Measurements from ENCODE around the gene MYO16.

MYO16 gene

DNA sequence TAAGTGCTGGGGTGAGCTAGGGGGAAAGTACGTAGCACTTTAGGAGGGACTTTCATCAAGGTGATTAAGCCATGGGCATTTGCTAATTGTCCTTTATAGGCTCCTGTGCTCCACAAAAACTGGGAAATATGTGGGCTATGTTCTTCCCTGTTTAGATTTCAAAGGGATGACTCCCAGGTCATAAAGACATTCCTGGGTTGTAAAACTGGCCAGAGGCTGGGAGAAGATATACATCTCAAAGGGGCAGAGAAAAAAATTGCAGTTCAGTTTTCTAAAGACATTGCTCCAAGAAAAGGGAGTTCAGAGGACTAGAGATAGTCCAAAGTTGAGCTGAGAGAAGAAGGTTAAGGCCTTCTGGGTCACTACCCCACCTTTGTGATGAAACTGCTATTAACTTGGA, 204.8 kb downstream of the MYO16 start:
- H3K27ac ChIP-seq (ENCODE audit: low read depth, low read length) = no peak overlapping the region
- H3K9ac ChIP-seq (ENCODE audit: low read depth, low read length) = no peak overlapping the region
- no peaks in the 10 kb centered on the region; the same call in 1 of the 2 replicates for H3K4me1 ChIP-seq (ENCODE audit: insufficient read depth, low read length)
- 62% methylated on average over 1 of the region's 1 CpG for whole genome bisulfite sequencing
- H3K4me3 ChIP-seq (ENCODE audit: low read length) = no peak overlapping the region
- no peaks in the 10 kb centered on the region for H3K36me3 ChIP-seq (ENCODE audit: insufficient read depth, low read length)
- no peaks in the 10 kb centered on the region for H3K27me3 ChIP-seq (ENCODE audit: insufficient read depth, low read length)
- 0 out of 2 replicates have a peak, but pooled peaks cover 10% of the 10 kb centered on the region for H3K9me3 ChIP-seq (ENCODE audit: insufficient read depth, low read depth, low read length)

DNA sequence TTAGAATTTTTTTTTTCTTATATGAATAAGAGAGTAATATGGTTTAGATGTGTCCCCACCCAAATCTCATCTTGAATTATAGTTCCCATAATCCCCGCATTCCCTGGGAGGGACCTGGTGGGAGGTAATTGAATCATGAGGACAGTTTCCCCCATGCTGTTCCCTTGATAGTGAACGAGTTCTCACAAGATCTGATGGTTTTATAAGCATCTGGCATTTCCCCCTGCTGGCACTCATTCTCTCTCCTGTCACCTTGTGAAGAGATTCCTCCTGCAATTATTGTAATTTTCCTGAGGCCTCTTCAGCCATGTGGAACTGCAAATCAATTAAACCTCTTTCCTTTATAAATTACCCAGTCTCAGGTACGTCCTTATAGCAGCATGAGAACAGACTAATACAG, 205.7 kb downstream of the MYO16 start:
- 0 out of 2 replicates have a peak, but pooled peaks cover 5% of the 10 kb centered on the region for H3K9me3 ChIP-seq (ENCODE audit: insufficient read depth, low read depth, low read length)
- no peak overlapping the region for H3K9ac ChIP-seq (ENCODE audit: low read depth, low read length)
- no peak overlapping the region for H3K27ac ChIP-seq (ENCODE audit: low read depth, low read length)
- H3K36me3 ChIP-seq (ENCODE audit: insufficient read depth, low read length) = no peaks in the 10 kb centered on the region
- no peaks in the 10 kb centered on the region; the same call in 1 of the 2 replicates for H3K4me1 ChIP-seq (ENCODE audit: insufficient read depth, low read length)
- no peak overlapping the region for H3K4me3 ChIP-seq (ENCODE audit: low read length)
- WGBS = 82% methylated on average over 2 of the region's 3 CpGs
- no peaks in the 10 kb centered on the region for H3K27me3 ChIP-seq (ENCODE audit: insufficient read depth, low read length)

DNA sequence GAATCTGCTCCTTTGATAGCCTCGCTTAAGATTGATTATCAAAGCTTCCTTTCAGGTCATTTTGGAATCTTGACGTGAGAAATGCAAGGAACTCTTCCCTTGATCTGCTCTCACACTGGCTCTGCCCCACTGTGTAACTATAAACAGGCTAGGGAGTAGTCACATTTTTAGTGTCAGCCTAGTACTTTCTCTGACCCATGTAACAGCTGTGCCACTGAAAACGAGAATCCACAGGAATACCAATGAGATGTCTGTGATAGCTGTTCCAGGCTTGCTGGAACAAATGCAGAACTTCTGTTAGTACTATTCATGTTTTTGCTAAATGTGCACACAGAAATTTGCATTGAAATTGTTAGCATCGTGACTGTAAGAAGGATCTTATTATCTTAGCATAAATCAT, 221.3 kb downstream of the MYO16 start:
- H3K27me3 ChIP-seq (ENCODE audit: insufficient read depth, low read length) = no peaks in the 10 kb centered on the region
- no peaks in the 10 kb centered on the region for H3K9me3 ChIP-seq (ENCODE audit: insufficient read depth, low read depth, low read length)
- H3K9ac ChIP-seq (ENCODE audit: low read depth, low read length) = no peak overlapping the region
- H3K4me3 ChIP-seq (ENCODE audit: low read length) = no peak overlapping the region
- no peaks in the 10 kb centered on the region for H3K36me3 ChIP-seq (ENCODE audit: insufficient read depth, low read length)
- 98% methylated on average over 3 of the region's 4 CpGs for WGBS
- H3K27ac ChIP-seq (ENCODE audit: low read depth, low read length) = no peak overlapping the region
- peaks cover 8% of the 10 kb centered on the region for H3K4me1 ChIP-seq (ENCODE audit: insufficient read depth, low read length)

- H3K4me1 ChIP-seq (ENCODE audit: insufficient read depth, low read length) = peaks cover 18% of the 10 kb centered on the region
- H3K36me3 ChIP-seq (ENCODE audit: insufficient read depth, low read length) = no peaks in the 10 kb centered on the region
- H3K4me3 ChIP-seq (ENCODE audit: low read length) = no peak overlapping the region
- 68% methylated on average over 4 of the region's 4 CpGs for WGBS
- H3K9me3 ChIP-seq (ENCODE audit: insufficient read depth, low read depth, low read length) = no peaks in the 10 kb centered on the region
- H3K9ac ChIP-seq (ENCODE audit: low read depth, low read length) = no peak overlapping the region
- no peak overlapping the region for H3K27ac ChIP-seq (ENCODE audit: low read depth, low read length)
- no peaks in the 10 kb centered on the region for H3K27me3 ChIP-seq (ENCODE audit: insufficient read depth, low read length)
Measured at GRCh38 chr13:108851660-108852059, 222.2 kb downstream of the MYO16 start.

DNA sequence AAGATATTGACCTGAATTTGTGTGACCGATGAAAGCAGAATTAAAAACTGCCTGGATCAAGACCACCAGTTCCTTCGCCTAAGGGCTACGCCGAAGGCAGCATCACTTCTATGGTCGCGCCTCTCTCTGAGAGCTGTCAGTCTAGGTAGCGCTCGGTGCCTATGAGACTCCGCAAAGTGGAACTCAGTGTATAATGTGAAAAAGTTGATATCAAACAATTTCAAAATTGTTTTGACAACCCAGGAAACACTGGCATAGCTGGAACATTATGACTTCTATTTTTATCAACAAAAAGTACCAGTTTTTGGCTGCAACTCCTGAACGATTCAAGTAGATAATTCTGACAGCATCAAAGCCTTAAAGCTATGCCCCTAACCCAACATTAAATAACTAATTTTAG, 223.6 kb downstream of the MYO16 start:
- Histone ChIP-seq H3K36me3 (ENCODE audit: insufficient read depth, low read length) (no peaks in the 10 kb centered on the region), H3K4me3 (ENCODE audit: low read length) (no peak overlapping the region), H3K9ac (ENCODE audit: low read depth, low read length) (no peak overlapping the region), H3K27ac (ENCODE audit: low read depth, low read length) (no peak overlapping the region), H3K27me3 (ENCODE audit: insufficient read depth, low read length) (no peaks in the 10 kb centered on the region), H3K9me3 (ENCODE audit: insufficient read depth, low read depth, low read length) (no peaks in the 10 kb centered on the region), H3K4me1 (ENCODE audit: insufficient read depth, low read length) (peaks cover 19% of the 10 kb centered on the region)
- 95% methylated on average over 10 of the region's 10 CpGs for WGBS

- 90% methylated on average over 4 of the region's 4 CpGs for WGBS
- Histone ChIP-seq H3K9me3 (ENCODE audit: insufficient read depth, low read depth, low read length) (no peaks in the 10 kb centered on the region), H3K4me3 (ENCODE audit: low read length) (no peak overlapping the region), H3K27me3 (ENCODE audit: insufficient read depth, low read length) (no peaks in the 10 kb centered on the region), H3K36me3 (ENCODE audit: insufficient read depth, low read length) (no peaks in the 10 kb centered on the region), H3K9ac (ENCODE audit: low read depth, low read length) (0 out of 2 replicates have a peak overlapping the region, but pooled peaks have one; percentile 6), H3K4me1 (ENCODE audit: insufficient read depth, low read length) (peaks cover 29% of the 10 kb centered on the region), H3K27ac (ENCODE audit: low read depth, low read length) (peak overlapping the region; percentile 36; the same call in 1 of the 2 replicates)
Measured at GRCh38 chr13:108855737-108856387, 226.5 kb downstream of the MYO16 start.

DNA sequence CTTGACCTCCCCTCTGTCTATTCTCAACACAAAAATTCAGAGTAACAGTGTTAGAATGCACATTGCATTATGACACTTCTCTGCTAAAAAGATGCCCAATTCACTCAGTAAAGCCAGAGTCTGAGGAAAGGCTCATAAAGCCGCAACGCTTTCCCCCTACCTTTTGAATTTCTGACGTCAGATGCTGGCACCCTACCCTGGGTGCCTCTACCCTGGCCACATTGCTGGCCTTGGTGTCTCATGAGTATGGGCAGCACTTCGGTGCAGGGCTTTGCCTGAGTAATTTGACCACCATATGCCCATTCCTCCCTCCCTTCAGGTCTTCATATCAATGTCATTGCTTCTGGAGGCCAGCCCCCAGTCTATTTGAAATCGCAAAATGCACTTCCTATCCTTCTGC, 229.3 kb downstream of the MYO16 start:
- no peak overlapping the region for H3K9ac ChIP-seq (ENCODE audit: low read depth, low read length)
- H3K4me3 ChIP-seq (ENCODE audit: low read length) = no peak overlapping the region
- no peaks in the 10 kb centered on the region for H3K36me3 ChIP-seq (ENCODE audit: insufficient read depth, low read length)
- no peak overlapping the region for H3K27ac ChIP-seq (ENCODE audit: low read depth, low read length)
- H3K9me3 ChIP-seq (ENCODE audit: insufficient read depth, low read depth, low read length) = no peaks in the 10 kb centered on the region
- 92% methylated on average over 5 of the region's 5 CpGs for WGBS
- H3K27me3 ChIP-seq (ENCODE audit: insufficient read depth, low read length) = no peaks in the 10 kb centered on the region
- H3K4me1 ChIP-seq (ENCODE audit: insufficient read depth, low read length) = peaks cover 29% of the 10 kb centered on the region

DNA sequence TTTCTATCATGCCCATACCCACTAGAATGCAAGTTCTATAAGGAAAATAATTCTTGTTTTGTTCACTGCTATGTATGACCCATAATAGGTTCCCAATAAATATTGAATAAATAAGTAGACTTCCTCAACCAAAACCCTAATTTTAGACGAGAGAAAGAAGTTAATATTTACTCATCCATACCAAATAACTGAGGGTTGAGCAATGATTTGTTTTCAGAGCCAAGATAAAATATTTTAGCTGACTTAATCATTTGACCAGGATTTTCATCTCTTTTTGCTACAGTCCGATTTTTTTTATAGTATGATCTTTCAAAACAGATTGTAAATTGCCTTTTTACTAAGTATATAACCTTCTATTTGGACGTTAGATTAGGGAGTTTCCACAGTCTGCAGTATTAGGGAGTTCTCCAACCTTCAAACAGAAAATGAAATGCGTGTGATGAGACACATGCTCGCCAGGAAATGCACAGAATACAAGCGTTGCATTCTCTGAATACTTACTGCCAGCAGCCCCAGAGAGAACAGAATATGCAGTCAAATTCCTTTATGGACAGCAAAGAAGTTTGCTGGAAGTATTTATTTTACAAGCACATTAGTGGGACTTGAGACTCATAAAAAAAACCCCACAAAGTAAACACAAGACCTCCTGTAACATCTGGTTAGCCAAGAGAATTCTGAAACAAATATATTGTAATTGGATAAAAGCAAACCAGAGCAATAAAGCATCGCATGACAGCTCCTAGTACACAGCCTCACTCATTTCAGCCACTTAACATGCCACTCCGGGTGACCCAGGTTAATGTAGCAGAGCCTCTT, 230.0 kb downstream of the MYO16 start:
- Histone ChIP-seq H3K36me3 (ENCODE audit: insufficient read depth, low read length) (no peaks in the 10 kb centered on the region), H3K4me3 (ENCODE audit: low read length) (no peak overlapping the region), H3K27me3 (ENCODE audit: insufficient read depth, low read length) (no peaks in the 10 kb centered on the region), H3K9ac (ENCODE audit: low read depth, low read length) (no peak overlapping the region), H3K27ac (ENCODE audit: low read depth, low read length) (no peak overlapping the region), H3K9me3 (ENCODE audit: insufficient read depth, low read depth, low read length) (no peaks in the 10 kb centered on the region), H3K4me1 (ENCODE audit: insufficient read depth, low read length) (peaks cover 29% of the 10 kb centered on the region)
- 82% methylated on average over 6 of the region's 8 CpGs for WGBS

- 94% methylated on average over 3 of the region's 3 CpGs for WGBS
- no peaks in the 10 kb centered on the region for H3K36me3 ChIP-seq (ENCODE audit: insufficient read depth, low read length)
- no peaks in the 10 kb centered on the region for H3K27me3 ChIP-seq (ENCODE audit: insufficient read depth, low read length)
- H3K4me1 ChIP-seq (ENCODE audit: insufficient read depth, low read length) = peaks cover 23% of the 10 kb centered on the region
- no peak overlapping the region for H3K4me3 ChIP-seq (ENCODE audit: low read length)
- no peak overlapping the region for H3K9ac ChIP-seq (ENCODE audit: low read depth, low read length)
- no peak overlapping the region for H3K27ac ChIP-seq (ENCODE audit: low read depth, low read length)
- H3K9me3 ChIP-seq (ENCODE audit: insufficient read depth, low read depth, low read length) = no peaks in the 10 kb centered on the region
Measured at GRCh38 chr13:108860418-108860817, 231.0 kb downstream of the MYO16 start.

DNA sequence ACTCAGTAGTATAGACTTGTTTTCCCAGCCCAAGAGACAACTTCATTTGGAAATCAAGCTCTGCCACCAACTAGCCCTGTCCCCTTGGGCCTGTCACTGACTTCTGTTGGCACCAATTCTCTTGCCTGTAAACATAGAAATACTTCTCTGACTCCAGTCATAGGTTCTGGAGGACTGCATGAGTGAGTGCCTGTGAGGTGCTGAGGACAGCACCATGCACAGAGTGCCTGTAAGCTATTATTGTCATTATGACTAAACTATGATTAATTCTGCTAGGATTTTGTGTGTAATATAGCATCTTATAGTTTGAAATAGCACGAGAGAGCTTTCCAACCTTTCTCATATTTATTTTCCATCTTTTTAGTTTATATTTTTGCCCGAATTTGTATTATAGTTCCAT, 247.9 kb downstream of the MYO16 start:
- Histone ChIP-seq H3K36me3 (ENCODE audit: insufficient read depth, low read length) (no peaks in the 10 kb centered on the region), H3K4me3 (ENCODE audit: low read length) (no peak overlapping the region), H3K9ac (ENCODE audit: low read depth, low read length) (no peak overlapping the region), H3K9me3 (ENCODE audit: insufficient read depth, low read depth, low read length) (no peaks in the 10 kb centered on the region), H3K4me1 (ENCODE audit: insufficient read depth, low read length) (no peaks in the 10 kb centered on the region), H3K27me3 (ENCODE audit: insufficient read depth, low read length) (no peaks in the 10 kb centered on the region), H3K27ac (ENCODE audit: low read depth, low read length) (no peak overlapping the region)
- WGBS = no CpG with 5 or more reads among the region's 2 CpGs

GRCh38 chr13:108878732-108879131, 249.3 kb downstream of the MYO16 start:
- Histone ChIP-seq H3K4me3 (ENCODE audit: low read length) (no peak overlapping the region), H3K27ac (ENCODE audit: low read depth, low read length) (no peak overlapping the region), H3K9ac (ENCODE audit: low read depth, low read length) (no peak overlapping the region), H3K27me3 (ENCODE audit: insufficient read depth, low read length) (no peaks in the 10 kb centered on the region), H3K36me3 (ENCODE audit: insufficient read depth, low read length) (no peaks in the 10 kb centered on the region), H3K4me1 (ENCODE audit: insufficient read depth, low read length) (no peaks in the 10 kb centered on the region), H3K9me3 (ENCODE audit: insufficient read depth, low read depth, low read length) (no peaks in the 10 kb centered on the region)
- 90% methylated on average over 2 of the region's 2 CpGs for WGBS

Measured in HUES64 (cell line).